AG10803 (cell line): ENCODE results near the gene PBX2.

Experiments
- DNase-seq: peaks from one replicate; pipeline ENCODE4 v3.0.0; 2010; ENCODE audit warnings: low read depth
- H3K4me3 ChIP-seq: 2 replicates; pipeline ENCODE4 v1.5.1; 2011; ENCODE audit warnings: mild to moderate bottlenecking, low read length, control low read depth
- TF ChIP-seq, protein P1 (sequence below): conservative IDR thresholded peaks from 2 replicates; pipeline ENCODE4 v1.5.1; 2011; ENCODE audit warnings: mild to moderate bottlenecking, low read length, control low read depth, inconsistent platforms

Gene PBX2, protein sequence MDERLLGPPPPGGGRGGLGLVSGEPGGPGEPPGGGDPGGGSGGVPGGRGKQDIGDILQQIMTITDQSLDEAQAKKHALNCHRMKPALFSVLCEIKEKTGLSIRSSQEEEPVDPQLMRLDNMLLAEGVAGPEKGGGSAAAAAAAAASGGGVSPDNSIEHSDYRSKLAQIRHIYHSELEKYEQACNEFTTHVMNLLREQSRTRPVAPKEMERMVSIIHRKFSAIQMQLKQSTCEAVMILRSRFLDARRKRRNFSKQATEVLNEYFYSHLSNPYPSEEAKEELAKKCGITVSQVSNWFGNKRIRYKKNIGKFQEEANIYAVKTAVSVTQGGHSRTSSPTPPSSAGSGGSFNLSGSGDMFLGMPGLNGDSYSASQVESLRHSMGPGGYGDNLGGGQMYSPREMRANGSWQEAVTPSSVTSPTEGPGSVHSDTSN

DNA sequence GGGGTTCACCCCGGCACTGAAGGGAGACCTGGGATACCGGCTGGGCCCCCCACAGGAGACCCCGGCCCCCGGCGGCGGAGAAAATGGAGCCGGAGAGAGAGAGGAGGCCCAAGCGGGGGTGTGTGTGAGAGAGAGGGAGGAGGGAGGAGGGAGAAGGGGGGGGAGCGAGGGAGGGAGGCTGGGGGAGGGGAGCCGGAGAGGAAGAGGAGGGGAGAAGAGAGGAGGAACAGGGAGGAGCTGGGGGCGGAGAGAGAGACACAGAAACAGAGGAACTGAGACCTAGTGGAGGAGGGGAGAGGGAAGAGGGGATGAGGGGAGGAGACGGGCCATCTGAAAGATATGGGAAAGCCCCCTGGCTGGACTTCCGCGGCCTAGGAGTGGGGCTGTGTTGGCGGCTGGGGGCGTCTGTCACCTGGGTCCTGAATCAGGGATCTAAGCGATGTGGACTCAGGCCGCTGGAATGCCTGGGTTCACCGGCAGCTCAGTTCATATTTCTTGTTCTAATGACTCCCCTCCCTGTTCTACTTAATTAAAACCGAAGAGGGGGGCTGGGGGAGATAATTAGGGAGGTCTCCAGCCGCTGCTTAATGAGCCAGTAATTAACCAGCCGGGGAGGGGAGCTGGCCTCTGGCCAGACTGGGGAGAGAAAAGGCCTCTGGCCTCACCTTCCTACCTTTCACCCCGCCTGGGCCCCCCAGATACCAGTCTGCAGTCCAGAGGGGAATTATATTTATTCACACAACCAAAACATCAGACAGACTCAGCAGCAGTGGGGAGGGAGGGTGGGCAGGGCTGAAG is at the start of gene PBX2:
TSS of gene PBX2 (minus strand) at position 149 of the 798 bp plus-strand sequence. CDS start 287 bp downstream, outside the sequence.
- TF ChIP-seq, protein P1, sequence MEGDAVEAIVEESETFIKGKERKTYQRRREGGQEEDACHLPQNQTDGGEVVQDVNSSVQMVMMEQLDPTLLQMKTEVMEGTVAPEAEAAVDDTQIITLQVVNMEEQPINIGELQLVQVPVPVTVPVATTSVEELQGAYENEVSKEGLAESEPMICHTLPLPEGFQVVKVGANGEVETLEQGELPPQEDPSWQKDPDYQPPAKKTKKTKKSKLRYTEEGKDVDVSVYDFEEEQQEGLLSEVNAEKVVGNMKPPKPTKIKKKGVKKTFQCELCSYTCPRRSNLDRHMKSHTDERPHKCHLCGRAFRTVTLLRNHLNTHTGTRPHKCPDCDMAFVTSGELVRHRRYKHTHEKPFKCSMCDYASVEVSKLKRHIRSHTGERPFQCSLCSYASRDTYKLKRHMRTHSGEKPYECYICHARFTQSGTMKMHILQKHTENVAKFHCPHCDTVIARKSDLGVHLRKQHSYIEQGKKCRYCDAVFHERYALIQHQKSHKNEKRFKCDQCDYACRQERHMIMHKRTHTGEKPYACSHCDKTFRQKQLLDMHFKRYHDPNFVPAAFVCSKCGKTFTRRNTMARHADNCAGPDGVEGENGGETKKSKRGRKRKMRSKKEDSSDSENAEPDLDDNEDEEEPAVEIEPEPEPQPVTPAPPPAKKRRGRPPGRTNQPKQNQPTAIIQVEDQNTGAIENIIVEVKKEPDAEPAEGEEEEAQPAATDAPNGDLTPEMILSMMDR = no peak
- DNase-seq = peak; percentile 90
- H3K4me3 ChIP-seq = peak within 1 kb of the TSS; percentile 79

DNA sequence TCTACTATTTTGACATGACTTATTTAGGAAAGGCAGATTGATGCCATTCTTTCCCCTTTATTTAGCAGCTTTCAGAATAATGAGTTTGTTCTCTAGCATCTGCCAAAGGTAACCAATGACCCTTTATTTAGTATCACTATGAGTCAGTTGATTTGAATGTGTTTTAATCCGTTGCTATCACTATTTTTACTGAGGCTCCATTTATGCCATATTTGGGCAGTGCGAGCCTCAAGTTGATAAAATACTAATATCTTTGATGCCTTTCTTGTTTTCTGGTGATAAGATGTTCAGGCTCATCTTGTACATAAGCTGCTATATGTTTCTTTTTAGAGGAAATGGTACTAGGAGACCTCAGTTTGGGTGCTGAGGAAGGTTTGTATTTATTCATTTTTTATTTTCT is 49.5 kb upstream of the PBX2 start:
- no peak overlapping the region for H3K4me3 ChIP-seq
- TF ChIP-seq, protein P1 = no peak
- DNase-seq = no peak

DNA sequence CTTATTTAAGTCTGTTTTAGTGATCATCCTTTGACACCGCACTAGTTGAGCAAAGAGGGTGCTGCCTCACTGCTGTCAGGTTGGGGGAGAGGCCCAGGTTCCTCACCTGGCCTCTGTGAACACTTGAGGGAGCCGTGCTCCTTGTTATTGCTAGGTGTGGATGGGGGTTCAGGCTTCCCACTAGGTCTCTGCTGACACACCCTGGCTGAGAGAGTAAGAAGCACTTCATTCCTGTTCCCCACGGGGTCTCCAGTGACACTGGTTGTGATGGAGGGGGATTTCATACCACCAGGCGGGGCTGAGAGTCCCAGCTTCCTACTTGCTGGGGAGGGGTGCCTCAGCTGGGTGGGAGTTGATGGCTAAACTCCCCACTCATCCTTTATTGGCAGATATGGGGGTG is 44.9 kb upstream of the PBX2 start:
- H3K4me3 ChIP-seq = no peak overlapping the region
- TF ChIP-seq, protein P1 = no peak
- DNase-seq = no peak

DNA sequence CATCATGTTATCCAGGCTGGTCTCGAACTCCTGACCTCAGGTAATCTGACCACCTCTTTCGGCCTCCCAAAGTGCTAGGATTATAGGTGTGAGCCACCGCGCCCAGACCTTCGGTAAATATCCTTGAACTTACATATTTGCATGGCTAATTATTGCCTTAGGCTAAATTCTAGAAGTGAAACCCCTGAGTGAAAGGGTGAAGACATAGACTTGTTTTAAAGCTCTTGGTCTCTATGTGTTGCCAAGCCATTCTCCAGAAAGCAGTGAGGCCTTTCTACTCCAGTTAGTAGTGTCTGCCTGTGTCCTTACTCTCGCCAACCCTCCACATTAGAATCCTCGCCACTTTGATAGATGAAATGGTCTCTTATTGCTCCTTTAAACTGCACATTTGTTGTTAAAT is 36.4 kb upstream of the PBX2 start:
- DNase-seq = no peak
- no peak overlapping the region for H3K4me3 ChIP-seq
- TF ChIP-seq, protein P1 = no peak

DNA sequence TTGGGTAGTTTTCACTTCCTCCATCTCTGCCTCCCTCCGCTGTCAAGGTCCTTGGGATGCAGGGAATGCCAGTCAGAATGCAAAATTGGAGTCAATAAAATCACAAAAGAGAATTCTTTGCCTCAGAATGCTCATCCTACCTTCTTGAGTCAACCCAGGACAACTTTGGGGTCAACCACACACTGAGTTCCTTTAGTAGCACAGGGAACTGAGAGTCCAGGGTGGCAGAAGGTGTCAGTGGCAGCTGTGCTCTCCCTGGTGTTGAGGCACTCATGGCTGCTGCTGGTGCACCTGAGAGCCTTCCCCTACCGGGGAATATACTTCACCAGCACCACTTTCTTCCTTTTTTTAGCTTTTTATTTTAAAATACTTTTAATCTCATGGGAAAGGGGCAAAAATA is 34.7 kb upstream of the PBX2 start:
- H3K4me3 ChIP-seq = no peak overlapping the region
- DNase-seq = no peak
- TF ChIP-seq, protein P1 = no peak

DNA sequence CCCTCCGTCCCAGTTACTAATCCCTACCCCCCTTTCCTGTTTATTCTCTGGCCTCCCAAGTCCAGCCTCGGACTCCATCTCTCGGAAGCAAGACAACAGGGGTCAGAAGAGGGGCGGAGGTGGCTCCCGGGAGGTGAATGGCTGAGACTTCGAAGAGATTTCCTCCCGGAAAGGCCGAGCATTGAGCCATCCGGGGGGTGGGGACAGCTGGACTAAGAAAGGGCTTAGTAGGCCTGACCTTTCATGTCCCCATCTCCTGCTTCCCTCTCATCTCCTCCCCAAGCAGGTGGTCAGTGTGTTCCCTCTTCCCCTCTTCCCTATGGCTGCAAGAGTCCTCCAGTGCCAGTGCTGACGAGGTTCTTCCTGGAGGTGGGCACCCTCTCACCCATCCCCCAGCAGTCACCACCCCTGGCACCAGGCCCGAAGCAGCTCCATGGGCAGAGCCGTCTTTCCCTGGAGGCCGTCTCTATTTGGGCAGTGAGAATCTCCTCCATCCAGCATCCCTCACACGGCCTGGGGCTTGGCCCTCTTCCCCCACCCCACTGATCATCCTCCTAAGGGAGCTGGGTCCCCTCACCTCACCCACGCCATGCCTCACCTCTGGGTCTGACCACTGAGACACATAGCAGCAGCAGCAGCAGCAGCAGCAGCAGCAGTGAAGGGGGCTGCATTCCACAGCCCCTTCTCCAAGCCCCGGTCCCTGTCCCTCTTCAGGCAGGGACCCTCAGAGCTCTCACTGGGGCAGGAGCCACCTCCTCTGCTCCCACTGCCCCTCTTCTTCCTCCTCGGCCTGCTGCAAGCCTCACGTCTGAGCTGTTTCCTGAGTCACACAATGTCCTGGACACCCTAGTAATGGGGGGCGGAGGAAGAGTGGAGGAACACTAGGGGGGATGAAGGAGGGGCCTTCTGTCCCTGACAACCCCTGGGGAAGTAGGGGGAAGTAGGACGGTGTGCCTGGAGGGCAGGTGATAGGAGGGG is 33.5 kb upstream of the PBX2 start, which contains the start of gene NOTCH4:
TSS of gene NOTCH4 (minus strand) at position 810 of the 978 bp plus-strand sequence. CDS start at position 671, 139 bp downstream.
- H3K4me3 ChIP-seq = no peak within 1 kb of the TSS
- DNase-seq = no peak
- TF ChIP-seq, protein P1 = no peak
